Caco-2 (cell line): Measurements from ENCODE around the gene SLC2A4RG. TPM values are rescaled to one million over a fixed set of nuclear protein-coding genes. Genes with fewer than 3 reads are reported as not detected.
A peak's percentile ranks its signal among the peaks of the same experiment; 100 is the strongest.

Experiments used
- BruUV-seq: library from RNA; stranded (reverse); fragments of 400-500 nt; replicated peaks from 2 replicates; lab custom pipeline; 2021; lab: Mats Ljungman, UMichigan
- CTCF ChIA-PET: fragments of 300-600 bp; sonication (Branson Sonifier 250); formaldehyde crosslinking; loops from one replicate; lab custom pipeline; 2022; ENCODE audit warnings: antibody characterized with exemption; lab: Charles Lee
- POLR2A ChIA-PET: fragments of 300-600 bp; sonication (Branson Sonifier 250); formaldehyde crosslinking; loops from one replicate; lab custom pipeline; 2022; ENCODE audit warnings: antibody characterized with exemption; lab: Charles Lee
- DNase-seq, 2 experiments: peaks; one replicate each; pipeline versions ENCODE4 v3.0.0 to v3.0.0-alpha.2; 2020 to 2022
- H3K27me3 ChIP-seq: replicated peaks from 2 replicates; pipeline ENCODE4 v1.6.0; 2011; ENCODE audit warnings: low read length; ENCODE audit not compliant: control insufficient read depth, insufficient read depth
- H3K36me3 ChIP-seq: 2 replicates; pipeline ENCODE4 v1.5.1; 2011; ENCODE audit warnings: low read length; ENCODE audit not compliant: control insufficient read depth, insufficient read depth
- H3K4me1 ChIP-seq: fragments of 250-450 bp; sonication (Bioruptor Pico); 2 replicates; pipeline ENCODE4 v1.5.1; 2020; ENCODE audit warnings: mild to moderate bottlenecking
- H3K4me3 ChIP-seq: 2 replicates; pipeline ENCODE4 v1.5.1; 2011; ENCODE audit warnings: low read depth, mild to moderate bottlenecking, control low read depth, low read length
- H3K9me3 ChIP-seq: fragments of 250-450 bp; sonication (Bioruptor Pico); 2 replicates; pipeline ENCODE4 v1.5.1; 2020; ENCODE audit warnings: mild to moderate bottlenecking, moderate library complexity
- H3K27ac Mint-ChIP-seq: one replicate; pipeline ENCODE4 v1.8.0; 2022; ENCODE audit warnings: mixed read lengths; ENCODE audit not compliant: unreplicated experiment
- H3K27me3 Mint-ChIP-seq: one replicate; pipeline ENCODE4 v1.8.0; 2022; ENCODE audit warnings: mixed read lengths; ENCODE audit not compliant: insufficient read depth, unreplicated experiment
- H3K36me3 Mint-ChIP-seq: one replicate; pipeline ENCODE4 v1.8.0; 2022; ENCODE audit warnings: mild to moderate bottlenecking, mixed read lengths; ENCODE audit not compliant: insufficient read depth, unreplicated experiment
- H3K4me1 Mint-ChIP-seq: one replicate; pipeline ENCODE4 v1.8.0; 2022; ENCODE audit warnings: low read depth, mixed read lengths; ENCODE audit not compliant: unreplicated experiment
- H3K4me3 Mint-ChIP-seq: one replicate; pipeline ENCODE4 v1.8.0; 2022; ENCODE audit warnings: mild to moderate bottlenecking, moderate library complexity, mixed read lengths; ENCODE audit not compliant: unreplicated experiment
- H3K9me3 Mint-ChIP-seq: one replicate; pipeline ENCODE4 v1.8.0; 2022; ENCODE audit warnings: mixed read lengths; ENCODE audit not compliant: unreplicated experiment
- intact Hi-C: fragments of 100-400 bp; cut with micrococcal nuclease; formaldehyde crosslinking; loops from one replicate; pipeline ENCODE4 v1.10.0; 2022; ENCODE audit not compliant: unreplicated experiment
- total RNA-seq: library from RNA; stranded (reverse); gene quantifications from 2 replicates; pipeline ENCODE4 v1.2.3, GENCODE V29; 2022
- TF ChIP-seq, protein P1 (sequence below), 2 experiments: fragments of 200-600 bp in 1 of 2; IDR thresholded peaks; 1 replicate in 1 of 2; 2 replicates in 1 of 2; pipeline versions ENCODE4 v1.5.1 to v1.8.0; 2011 to 2022; ENCODE audit warnings: antibody characterized with exemption in 1 of 2, control low read depth in 1 of 2, inconsistent platforms in 1 of 2, low read depth in 1 of 2, low read length in 1 of 2, mild to moderate bottlenecking in 1 of 2, moderate library complexity in 1 of 2; ENCODE audit not compliant: insufficient read depth in 1 of 2, severe bottlenecking in 1 of 2, unreplicated experiment in 1 of 2

The SLC2A4RG gene
- total RNA-seq, 1 experiment from 2014 or later = 234 TPM

DNA sequence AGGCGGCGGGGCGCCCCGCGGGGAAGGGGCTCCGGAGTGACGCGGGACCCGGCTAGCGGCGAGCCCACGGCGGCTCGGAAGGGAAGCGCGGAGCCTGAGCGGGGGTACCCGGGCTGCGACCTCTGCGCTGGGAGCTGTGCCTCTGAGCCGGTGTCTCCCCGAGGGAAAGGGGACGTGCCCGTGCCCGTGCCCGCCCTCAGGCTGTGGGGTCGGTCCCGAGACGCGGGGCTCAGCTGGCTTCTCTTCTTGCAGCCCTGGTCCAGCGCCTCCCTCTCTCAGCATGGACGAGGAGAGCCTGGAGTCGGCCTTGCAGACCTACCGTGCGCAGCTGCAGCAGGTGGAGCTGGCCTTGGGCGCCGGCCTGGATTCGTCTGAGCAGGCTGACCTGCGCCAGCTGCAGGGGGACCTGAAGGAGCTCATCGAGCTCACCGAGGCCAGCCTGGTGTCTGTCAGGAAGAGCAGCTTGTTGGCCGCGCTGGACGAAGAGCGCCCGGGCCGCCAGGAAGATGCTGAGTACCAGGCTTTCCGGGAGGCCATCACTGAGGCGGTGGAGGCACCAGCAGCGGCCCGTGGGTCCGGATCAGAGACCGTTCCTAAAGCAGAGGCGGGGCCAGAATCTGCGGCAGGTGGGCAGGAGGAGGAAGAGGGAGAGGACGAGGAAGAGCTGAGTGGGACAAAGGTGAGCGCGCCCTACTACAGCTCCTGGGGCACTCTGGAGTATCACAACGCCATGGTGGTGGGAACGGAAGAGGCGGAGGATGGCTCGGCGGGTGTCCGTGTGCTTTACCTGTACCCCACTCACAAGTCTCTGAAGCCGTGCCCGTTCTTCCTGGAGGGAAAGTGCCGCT is 31.1 kb upstream of the SLC2A4RG start:
- CTCF ChIA-PET = interaction anchor here (0.7 to 3.0 kb wide), 18 partner anchors 10 to 412 kb away, joined by 3 to 25 read pairs (median 4); partner anchors contain the start of genes LIME1, PTK6, SAMD10 and TPD52L2
- TSS peak; percentile 42 for BruUV-seq
- Histone ChIP-seq H3K27me3 (no peaks in the 10 kb centered on the region), H3K4me3 (peak overlapping the region; percentile 96), H3K9me3 (peaks cover 6% of the 10 kb centered on the region; the same call in 1 of the 2 replicates), H3K36me3 (peaks cover 23% of the 10 kb centered on the region), H3K4me1 (peaks cover 14% of the 10 kb centered on the region)
- DNase-seq = peak; percentile 55 to 72
- peaks cover 16% of the 10 kb centered on the region for H3K4me1 Mint-ChIP-seq
- H3K4me3 Mint-ChIP-seq = peak overlapping the region; percentile 87
- H3K27ac Mint-ChIP-seq = peak overlapping the region; percentile 84
- POLR2A ChIA-PET = interaction anchor here (0.5 to 1.9 kb wide), 18 partner anchors 10 to 248 kb away, joined by 3 to 33 read pairs (median 4); partner anchors contain the start of genes HELZ2, LIME1, RTEL1 and SLC2A4RG
- TF ChIP-seq, protein P1, sequence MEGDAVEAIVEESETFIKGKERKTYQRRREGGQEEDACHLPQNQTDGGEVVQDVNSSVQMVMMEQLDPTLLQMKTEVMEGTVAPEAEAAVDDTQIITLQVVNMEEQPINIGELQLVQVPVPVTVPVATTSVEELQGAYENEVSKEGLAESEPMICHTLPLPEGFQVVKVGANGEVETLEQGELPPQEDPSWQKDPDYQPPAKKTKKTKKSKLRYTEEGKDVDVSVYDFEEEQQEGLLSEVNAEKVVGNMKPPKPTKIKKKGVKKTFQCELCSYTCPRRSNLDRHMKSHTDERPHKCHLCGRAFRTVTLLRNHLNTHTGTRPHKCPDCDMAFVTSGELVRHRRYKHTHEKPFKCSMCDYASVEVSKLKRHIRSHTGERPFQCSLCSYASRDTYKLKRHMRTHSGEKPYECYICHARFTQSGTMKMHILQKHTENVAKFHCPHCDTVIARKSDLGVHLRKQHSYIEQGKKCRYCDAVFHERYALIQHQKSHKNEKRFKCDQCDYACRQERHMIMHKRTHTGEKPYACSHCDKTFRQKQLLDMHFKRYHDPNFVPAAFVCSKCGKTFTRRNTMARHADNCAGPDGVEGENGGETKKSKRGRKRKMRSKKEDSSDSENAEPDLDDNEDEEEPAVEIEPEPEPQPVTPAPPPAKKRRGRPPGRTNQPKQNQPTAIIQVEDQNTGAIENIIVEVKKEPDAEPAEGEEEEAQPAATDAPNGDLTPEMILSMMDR (IDR thresholded peaks at IDR 0.05; ENCODE audit: insufficient read depth in 1 of 2, low read depth in 1 of 2, low read length in 1 of 2, severe bottlenecking in 1 of 2, unreplicated experiment in 1 of 2) = no peak
- H3K27me3 Mint-ChIP-seq = no peaks in the 10 kb centered on the region
- intact Hi-C loops = no loop called here
- peaks cover 16% of the 10 kb centered on the region for H3K9me3 Mint-ChIP-seq
- peaks cover 100% of the 10 kb centered on the region for H3K36me3 Mint-ChIP-seq

DNA sequence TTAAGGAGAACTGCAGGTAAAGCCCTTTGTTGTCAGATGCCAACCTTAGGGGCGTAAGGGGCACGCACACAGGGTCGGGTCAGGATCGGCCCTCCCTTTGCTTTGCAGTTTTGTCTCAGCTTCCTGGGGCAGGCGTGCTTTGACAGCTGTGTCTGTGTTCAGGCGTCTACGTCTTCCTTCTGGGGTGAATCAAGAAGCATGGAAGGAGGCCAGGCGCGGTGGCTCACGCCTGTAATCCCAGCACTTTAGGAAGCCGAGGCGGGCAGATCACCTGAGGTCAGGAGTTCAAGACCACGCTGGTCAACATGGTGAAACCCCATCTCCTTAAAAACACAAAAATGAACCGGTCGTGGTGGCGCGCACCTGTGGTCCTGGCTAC is 30.4 kb upstream of the SLC2A4RG start:
- CTCF ChIA-PET = interaction anchor here (3.0 kb wide), 1 partner anchor 32 kb away, joined by 25 read pairs; no protein-coding TSS in a partner anchor

More for the DNA sequence above, 30.4 kb upstream of the SLC2A4RG start:
- peak overlapping the region; percentile 87 for H3K4me3 Mint-ChIP-seq
- Histone ChIP-seq H3K4me3 (peak overlapping the region; percentile 96), H3K27me3 (no peaks in the 10 kb centered on the region), H3K9me3 (peaks cover 9% of the 10 kb centered on the region), H3K36me3 (peaks cover 23% of the 10 kb centered on the region), H3K4me1 (peaks cover 14% of the 10 kb centered on the region)
- peaks cover 16% of the 10 kb centered on the region for H3K9me3 Mint-ChIP-seq
- TF ChIP-seq, protein P1 (IDR thresholded peaks at IDR 0.05; ENCODE audit: insufficient read depth in 1 of 2, low read depth in 1 of 2, low read length in 1 of 2, severe bottlenecking in 1 of 2, unreplicated experiment in 1 of 2) = no peak
- peaks cover 16% of the 10 kb centered on the region for H3K4me1 Mint-ChIP-seq
- BruUV-seq = no TSS peak
- no peak for DNase-seq
- POLR2A ChIA-PET = interaction anchor here (1.3 kb wide), 1 partner anchor 12 kb away, joined by 7 read pairs; the partner anchor contains the start of gene TNFRSF6B
- H3K27me3 Mint-ChIP-seq = no peaks in the 10 kb centered on the region
- intact Hi-C loops = no loop called here
- H3K27ac Mint-ChIP-seq = peak overlapping the region; percentile 84
- peaks cover 100% of the 10 kb centered on the region for H3K36me3 Mint-ChIP-seq
